Activated effector memory CD4-positive, alpha-beta T cell treated with Interleukin-2 at 50 U/mL for 16 hours (primary cell): ENCODE data around the gene DNAAF3.
"Not testable (repeated sequence)": the region's sequence is repeated elsewhere in the genome, so short reads cannot be mapped to it uniquely, and the experiment has no call there.

Experiments
- DNase-seq: peaks from one replicate; pipeline ENCODE4 v3.0.0-alpha.2; 2020

DNAAF3 gene

GRCh38 chr19:55175117-55175867, 8.9 kb upstream of the DNAAF3 start:
- DNase-seq = no peak

DNA sequence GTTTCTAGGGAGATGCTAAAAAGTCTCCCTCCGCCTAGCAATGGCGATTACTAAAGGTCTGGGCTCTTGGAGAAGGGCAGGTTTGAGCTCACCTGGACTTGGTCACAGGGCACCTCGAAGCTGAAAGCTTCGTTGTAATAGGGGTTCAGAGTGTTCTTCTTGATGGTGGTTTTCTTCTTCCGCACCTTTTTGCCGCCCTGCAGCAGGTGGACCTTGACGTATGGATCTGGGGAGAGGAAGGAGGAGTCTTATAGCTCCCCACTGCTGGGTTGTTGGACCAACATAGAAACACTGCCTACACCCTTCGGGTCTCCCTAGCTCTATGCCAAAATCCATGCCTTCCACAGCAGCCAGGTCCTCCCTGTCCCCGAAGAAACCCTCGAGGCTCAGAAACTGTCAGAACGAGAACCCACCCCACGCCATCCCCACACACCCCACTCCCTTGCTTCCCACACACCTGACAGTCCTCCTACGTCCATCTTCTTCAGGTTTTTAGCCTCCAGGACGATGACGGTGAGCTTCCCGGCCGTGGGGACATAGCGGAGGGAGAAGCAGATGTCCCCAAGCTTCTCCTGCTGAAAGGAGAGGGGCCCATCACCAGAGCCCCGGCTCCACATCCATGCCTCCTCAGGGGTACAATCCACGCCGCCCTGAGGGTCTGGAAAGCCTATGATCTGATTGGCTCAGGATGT, 8.2 kb upstream of the DNAAF3 start:
- DNase-seq = no peak

GRCh38 chr19:55173714-55174409, 7.4 kb upstream of the DNAAF3 start:
- no peak for DNase-seq

DNA sequence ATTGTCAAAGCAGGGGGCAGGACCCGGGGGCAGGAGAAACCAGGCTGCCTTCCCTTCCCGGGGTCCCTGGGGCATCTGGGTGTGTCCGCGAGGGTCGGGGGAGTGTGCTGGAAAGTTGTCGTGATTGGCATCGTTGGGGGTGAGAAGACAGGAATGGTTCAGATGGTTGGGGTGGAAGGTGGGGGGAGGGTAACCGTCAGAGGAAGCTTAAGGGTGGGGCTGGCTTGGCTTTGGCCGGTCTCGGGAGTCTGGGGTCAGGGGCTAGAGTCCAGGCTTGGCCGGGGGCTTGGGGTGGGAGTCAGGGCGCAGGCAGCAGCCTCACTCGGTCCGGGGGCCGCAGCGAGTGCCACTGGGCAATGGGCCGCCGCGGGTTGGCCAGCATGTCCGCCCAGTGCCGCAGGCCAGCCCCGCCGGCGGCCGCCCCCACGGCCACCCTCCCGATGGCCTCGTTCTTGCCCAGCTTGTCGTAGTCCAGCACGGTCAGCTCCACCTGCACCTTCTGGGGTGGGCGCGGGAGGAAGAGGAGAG, 6.8 kb upstream of the DNAAF3 start:
- DNase-seq = no peak

DNA sequence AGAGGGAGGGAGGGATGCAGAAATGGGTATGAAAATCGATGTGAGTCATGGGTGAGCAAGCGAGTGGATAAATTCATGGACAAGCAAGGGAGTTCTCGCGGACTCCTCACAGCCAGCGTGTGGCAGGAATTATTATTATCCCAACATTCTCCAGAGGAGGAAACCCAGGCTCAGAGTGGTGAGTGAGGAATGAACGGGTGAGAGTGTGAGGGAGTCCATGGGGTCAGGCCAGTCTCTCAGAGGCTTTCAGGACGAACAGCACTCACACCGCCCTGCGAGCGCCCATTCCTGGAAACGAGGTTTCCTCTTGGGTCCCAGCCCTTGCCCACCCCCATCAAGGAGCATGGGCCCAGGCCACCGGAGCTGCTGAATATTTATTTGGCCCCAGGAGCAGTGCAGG, 6.3 kb upstream of the DNAAF3 start:
- DNase-seq = no peak

GRCh38 chr19:55172318-55172717, 5.9 kb upstream of the DNAAF3 start:
- DNase-seq = not testable (repeated sequence)

DNA sequence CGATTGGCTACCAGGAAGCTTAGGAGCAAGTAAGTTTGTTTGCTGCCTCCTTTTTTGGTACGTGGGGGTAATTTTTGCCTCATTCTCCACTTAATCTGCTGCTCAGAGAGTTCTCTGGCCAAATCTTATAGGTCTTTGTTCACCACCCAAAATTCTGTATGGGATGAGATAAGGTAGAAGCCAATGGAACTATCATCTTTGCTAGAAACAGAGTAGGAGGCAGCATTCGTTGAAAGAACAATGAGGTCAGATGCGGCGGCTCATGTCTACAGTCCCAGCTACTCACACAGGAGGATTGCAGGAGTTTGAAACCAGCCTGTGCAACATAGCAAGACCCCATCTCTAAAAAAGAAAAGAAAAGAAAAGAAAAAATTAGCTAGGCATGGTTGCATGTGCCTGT, 5.0 kb upstream of the DNAAF3 start:
- DNase-seq = no peak

DNA sequence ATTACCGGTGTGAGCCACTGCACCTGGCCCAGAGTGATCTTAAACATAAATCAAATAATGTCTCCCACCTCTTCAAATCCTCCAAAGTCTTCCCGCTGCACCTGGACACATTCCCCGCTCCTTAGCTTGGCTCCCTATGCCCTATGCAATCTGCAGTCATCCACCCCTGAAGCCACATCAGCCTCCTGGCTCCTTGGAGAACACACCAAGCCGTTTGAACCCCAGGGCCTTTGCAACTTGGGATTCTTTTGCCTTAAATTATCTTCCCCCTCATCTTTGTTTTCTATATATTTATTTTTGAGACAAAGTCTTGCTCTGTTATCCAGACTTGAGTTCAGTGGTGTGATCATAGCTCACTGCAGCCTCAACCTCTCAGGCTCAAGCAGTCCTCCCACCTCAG, 2.7 kb upstream of the DNAAF3 start:
- no peak for DNase-seq

GRCh38 chr19:55165952-55166529, 372 bp downstream of the DNAAF3 start:
- no peak for DNase-seq

DNA sequence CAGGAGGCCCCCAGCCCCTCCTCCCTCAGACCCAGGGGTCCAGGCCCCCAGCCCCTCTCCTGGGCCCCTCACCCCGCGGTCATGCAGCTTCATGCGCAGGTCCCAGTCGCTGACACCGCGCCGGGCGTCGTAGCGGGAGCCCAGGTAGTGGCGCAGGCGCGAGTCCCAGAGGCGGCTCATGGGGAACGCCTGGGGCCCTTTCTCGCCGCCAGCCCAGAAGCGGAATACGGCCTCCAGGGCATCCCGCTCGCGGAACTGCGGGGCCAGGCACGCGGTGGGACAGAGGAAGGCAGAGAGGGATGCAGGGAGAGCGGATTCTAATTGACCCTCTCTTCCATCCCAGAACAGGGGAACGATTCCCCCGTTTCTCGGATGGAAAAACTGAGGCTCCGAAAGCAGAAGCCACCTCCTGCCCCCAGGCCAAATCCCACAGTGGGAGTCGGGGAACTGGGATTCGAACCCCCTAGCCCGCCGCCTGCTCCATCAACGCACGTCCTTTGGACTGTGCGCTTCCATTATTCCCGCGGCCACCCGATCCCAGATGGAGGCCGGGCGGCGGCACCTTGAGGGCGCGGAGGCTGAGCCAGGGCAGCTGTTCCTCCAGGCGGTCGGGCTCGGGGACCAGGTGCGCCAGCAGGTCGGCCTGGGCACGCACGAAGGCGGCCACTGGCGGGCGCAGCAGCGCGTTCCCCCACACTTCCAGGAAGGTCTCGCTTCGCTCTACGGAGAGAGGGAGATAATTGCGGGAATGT, 4.7 kb downstream of the DNAAF3 start:
- no peak for DNase-seq

DNA sequence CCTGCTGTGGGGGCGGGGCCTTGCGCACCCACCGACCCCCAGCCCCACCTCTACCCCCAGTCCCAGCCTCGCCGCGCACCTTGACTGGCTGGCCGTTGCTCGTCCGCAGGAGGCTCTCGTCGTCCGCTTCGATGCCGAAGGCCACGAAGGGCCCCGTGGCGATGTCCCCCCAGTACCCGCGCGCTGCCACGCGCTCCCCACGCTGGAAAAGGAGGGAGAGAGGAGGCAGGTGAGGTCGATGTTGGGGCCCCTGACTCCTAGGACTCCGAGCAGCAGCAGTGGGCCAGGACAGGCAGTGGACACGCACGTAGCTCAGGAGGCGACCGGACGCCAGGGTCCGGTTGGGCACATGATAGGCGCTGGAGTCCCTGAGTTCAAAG, 5.4 kb downstream of the DNAAF3 start:
- DNase-seq = no peak

- peak; percentile 69 for DNase-seq
Observed at GRCh38 chr19:55160128-55160985, 6.1 kb downstream of the DNAAF3 start.

DNA sequence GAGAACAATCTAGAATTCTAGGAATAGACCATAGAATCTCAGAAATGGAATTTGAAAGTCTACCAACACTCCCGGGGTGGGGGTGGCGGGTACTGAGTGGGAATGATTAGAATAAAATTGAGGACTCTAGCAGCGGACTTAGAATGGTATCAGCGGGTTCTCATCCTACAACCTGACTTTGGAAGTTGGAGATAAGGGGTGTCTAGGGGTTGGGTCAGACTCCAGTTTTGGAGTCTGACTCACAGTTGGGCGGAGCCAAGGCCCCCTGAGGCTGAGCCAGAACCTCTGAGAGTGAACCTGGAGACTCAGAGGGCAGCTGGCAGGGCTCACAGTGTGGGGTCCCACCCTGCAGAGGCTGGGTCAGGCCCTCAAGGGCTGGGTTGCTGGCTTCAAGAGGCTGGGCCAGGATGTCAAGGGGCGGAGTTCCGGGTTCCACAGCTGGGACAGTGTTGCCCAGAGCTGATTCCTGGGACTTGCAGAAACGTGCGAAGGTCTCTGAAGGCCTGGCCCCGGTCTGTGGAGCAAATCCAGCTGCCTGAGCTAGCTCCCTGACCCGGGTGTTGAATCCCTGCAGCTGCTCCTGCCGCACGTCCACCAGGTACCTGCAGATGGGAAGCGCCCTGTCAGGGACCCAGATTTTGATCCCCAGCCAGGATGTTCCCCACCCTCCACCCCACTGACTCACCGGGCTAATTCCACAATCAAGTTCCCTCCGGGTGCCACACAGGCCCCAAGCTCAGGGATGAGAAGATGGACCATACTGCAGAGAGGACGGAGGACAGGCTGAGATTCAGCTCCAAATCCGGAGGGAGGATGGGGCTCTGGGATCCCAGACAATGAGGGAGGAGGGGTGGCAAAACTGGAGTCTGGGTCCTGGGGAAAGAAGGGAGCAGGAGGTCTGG, 7.3 kb downstream of the DNAAF3 start:
- no peak for DNase-seq

DNA sequence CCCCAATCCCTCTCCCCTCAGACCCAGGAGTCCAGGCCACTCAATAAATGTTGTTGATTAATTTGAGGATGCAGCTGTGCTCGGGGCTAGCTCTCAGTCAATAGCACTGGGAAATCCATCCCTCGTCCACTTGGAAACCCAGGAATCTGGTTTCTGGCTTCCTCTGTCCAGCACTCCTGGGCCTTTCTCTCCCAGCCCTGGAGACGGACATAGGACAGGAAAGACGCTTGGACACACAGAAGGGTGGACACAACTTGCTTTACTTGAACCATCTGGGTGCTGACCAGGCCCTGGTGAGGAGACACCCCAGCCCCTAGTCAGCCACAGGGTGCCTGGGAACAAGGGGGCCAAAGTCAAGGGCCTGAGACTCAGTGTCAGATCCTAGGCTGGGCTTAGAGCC, 8.0 kb downstream of the DNAAF3 start:
- DNase-seq = no peak

- no peak for DNase-seq
Observed at GRCh38 chr19:55157064-55157908, 9.1 kb downstream of the DNAAF3 start, which contains the start of gene TNNI3. Gene TNNI3, minus strand, starts transcription at chr19:55157732. Its CDS starts 143 bp downstream, at chr19:55157589.

DNA sequence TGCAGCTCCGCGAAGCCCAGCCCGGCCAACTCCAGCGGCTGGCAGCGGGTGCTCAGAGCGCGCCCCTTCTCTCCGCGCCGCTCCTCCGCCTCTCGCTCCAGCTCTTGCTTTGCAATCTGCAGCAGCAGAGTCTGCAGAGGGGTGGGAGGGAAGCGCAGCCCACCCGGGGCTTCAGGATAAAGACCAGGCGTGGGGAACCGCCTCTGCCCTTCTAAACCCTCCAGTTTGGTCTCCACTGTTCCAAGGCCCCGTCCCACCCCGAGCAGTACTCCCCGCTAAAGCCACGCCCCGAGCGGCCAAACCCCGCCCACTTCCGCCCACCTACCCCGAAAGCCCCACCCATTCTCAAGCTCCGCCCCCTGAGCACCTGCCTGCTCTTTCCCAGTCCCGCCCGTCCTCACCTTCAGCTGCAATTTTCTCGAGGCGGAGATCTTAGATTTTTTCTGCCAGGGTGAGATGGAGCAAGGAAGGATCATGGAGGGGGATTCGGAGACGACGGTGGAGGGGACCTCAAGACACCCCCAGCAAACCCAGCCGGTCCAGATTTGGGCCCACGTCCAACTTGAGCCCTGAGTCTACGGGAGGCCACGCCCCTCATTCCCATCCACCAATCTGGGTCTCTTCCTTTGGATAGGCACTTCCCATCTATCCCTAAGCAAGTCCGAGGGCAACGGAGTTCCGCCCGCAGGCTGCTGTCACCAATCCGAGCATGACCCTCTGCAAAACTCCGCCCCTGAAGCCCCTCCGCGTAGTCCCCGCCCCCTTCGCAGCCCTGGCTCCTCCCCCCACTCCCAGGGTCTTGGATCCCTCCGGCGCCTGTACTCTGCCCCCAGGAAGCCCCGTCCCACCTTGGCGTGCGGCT, 10.0 kb downstream of the DNAAF3 start:
- DNase-seq = no peak

DNA sequence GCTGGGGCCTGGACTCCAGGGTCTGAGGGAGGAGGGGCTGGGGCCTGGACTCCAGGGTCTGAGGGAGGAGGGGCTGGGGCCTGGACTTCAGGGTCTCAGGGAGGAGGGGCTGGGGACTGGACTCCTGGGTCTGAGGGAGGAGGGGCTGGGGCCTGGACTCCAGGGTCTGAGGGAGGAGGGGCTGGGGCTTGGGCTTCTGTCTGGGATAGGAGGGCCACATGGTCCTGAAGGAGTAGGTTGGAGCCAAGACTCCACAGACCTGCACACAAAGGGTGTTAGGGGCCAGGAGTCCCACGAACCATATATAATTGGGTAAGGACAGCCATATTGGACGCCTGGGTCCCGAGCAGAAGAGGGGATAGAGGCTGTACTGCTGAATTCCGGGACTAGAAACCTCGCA, 10.6 kb downstream of the DNAAF3 start:
- not testable (repeated sequence) for DNase-seq

DNA sequence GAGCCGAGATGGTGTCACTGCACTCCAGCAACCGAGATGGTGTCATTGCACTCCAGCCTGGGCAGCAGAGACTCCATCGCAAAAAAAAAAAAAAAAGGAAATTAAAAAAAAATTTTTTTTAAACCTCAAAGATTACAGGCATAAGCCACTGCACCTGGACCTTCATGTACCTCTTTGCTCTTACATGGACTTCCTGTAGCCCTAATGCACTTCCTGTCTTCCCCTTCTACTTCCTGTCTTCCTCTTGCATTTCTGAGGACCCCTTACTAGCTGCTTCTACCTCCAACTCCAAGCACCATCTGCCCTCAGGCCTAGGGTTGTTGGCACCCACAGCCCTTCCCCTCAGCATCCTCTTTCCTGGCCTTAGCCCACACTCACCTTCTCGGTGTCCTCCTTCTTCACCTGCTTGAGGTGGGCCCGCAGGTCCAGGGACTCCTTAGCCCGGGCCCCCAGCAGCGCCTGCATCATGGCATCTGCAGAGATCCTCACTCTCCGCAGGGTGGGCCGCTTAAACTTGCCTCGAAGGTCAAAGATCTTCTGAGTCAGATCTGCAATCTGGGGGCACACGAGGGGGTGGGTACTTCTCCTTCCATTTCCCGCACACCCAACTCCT, 12.7 kb downstream of the DNAAF3 start:
- no peak for DNase-seq
